ENCODE data around the gene ZNF845.
"Not testable (repeated sequence)": the region's sequence is repeated elsewhere in the genome, so short reads cannot be mapped to it uniquely, and the experiment has no call there.

ZNF845 gene

DNA sequence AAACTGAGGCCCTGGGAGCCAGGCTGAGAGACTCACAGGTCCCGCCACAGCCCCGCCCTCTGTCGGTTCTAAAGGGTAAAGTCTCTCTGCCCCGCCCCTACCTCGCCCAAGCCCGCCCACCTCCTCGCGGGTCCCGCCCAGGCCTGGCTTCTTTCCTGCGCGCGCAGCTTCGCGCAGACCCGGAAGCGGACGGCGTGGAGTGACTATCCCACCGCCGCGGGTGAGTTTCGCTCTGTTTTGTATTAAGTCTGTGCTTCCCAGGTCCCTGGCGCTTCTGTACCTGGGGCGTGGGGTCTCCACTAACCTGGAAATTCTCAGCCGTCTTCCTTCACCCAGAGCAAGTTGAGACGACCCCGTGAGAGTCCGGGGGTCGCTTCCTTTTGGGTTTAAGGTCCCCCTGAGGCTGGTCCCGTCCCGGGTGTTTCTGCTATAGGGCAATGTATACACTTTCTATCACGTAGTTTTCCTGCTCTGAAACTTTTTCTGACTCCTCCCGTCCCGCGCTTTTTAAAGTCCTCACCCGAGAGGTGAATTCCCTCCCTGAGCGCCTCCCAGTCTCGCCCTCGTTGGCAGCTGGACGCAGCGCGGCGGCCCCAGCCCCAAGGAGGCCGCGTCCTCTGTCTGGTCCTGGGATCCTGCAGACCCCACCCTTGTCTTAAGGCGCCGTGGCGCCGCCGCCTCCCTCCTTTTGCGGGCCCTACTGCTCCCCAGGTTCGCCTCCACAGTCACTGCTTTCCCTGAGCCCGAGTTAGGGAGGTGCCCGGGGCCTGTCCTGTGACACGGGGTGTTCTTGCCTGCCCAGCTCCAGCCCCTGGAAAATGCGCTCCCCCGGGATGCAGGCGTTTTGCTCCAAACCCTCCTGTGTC is 61.7 kb downstream of the ZNF845 start, which contains the start of gene ZNF765:
ZNF765 (plus strand) TSS at position 176 of the 866 bp plus-strand sequence. CDS start 2,867 bp downstream, outside the sequence.
- 0 out of 2 replicates have a peak, but pooled peaks cover 4% of the 10 kb centered on the region for H3K4me1 ChIP-seq (ENCODE audit: control insufficient read depth, low read length)
- H3K36me3 ChIP-seq (ENCODE audit: control insufficient read depth, low read length): peaks cover 17% of the 10 kb centered on the region
- peaks cover 6% of the 10 kb centered on the region; the same call in 1 of the 2 replicates for H3K9me3 ChIP-seq (ENCODE audit: control insufficient read depth, insufficient read depth, low read length)
- TF ChIP-seq EZH2phosphoT487 (IDR thresholded peaks at IDR 0.05; ENCODE audit: borderline replicate concordance, low read length): no peak
- TF ChIP-seq, protein P1, sequence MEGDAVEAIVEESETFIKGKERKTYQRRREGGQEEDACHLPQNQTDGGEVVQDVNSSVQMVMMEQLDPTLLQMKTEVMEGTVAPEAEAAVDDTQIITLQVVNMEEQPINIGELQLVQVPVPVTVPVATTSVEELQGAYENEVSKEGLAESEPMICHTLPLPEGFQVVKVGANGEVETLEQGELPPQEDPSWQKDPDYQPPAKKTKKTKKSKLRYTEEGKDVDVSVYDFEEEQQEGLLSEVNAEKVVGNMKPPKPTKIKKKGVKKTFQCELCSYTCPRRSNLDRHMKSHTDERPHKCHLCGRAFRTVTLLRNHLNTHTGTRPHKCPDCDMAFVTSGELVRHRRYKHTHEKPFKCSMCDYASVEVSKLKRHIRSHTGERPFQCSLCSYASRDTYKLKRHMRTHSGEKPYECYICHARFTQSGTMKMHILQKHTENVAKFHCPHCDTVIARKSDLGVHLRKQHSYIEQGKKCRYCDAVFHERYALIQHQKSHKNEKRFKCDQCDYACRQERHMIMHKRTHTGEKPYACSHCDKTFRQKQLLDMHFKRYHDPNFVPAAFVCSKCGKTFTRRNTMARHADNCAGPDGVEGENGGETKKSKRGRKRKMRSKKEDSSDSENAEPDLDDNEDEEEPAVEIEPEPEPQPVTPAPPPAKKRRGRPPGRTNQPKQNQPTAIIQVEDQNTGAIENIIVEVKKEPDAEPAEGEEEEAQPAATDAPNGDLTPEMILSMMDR (IDR thresholded peaks at IDR 0.05; ENCODE audit: low read depth, low read length, poor library complexity, severe bottlenecking): no peak
- H3K27me3 ChIP-seq (ENCODE audit: control insufficient read depth, low read length): no peaks in the 10 kb centered on the region
- no peaks in the 10 kb centered on the region for H4K20me1 ChIP-seq (ENCODE audit: control insufficient read depth, insufficient read depth, low read depth, low read length)
- H3K4me2 ChIP-seq (ENCODE audit: low read length): peak within 1 kb of the TSS; percentile 90
- H3F3A ChIP-seq (ENCODE audit: control insufficient read depth, insufficient read depth): no peaks in the 10 kb centered on the region
- no peaks in the 10 kb centered on the region for H3K9me2 ChIP-seq (replicated peaks; ENCODE audit: control insufficient read depth, low read length)
- H3K79me2 ChIP-seq (ENCODE audit: control insufficient read depth, low read length): peaks cover 20% of the 10 kb centered on the region
- no peak within 1 kb of the TSS for H3K27ac ChIP-seq (ENCODE audit: low read depth, low read length)
- H3K4me3 ChIP-seq (ENCODE audit: low read length): peak within 1 kb of the TSS; percentile 85

DNA sequence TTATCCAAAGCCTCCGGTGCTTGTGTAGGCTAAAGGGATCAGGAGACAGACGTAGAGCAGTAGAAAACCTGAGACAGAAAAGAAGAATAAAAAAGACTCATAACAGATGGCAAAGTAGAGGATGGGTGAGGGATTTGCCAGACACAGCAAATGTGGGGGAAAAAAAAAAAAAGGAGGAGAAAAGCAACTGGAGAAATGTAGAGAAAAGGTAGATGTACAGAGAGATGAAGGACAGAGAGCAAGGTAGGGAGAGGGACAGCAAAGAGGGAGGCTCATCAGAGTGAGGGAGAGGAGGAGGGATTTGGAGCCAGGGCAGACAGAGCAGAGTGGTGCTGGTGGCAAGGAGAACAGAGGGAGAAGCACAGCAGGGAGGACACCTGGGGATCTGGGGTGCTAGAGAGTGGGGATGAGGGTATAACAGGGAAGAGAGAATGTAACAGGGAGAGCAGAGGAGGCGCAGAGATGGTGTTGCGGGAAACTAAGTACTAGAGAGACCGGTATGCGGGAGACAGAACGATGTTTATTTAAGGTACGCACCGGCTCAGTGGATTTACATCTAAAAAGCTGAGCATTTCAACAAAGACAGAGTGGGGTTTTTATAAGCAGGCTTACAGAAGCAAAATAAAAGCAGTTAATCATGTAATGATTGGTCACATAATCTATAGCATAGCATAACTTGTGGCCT is 62.4 kb downstream of the ZNF845 start:
- Histone ChIP-seq H3K4me3 (ENCODE audit: low read length) (peak overlapping the region; percentile 85), H3K79me2 (ENCODE audit: control insufficient read depth, low read length) (peaks cover 20% of the 10 kb centered on the region), H3K36me3 (ENCODE audit: control insufficient read depth, low read length) (peaks cover 23% of the 10 kb centered on the region), H3K4me2 (ENCODE audit: low read length) (peak overlapping the region; percentile 90)
- H3K4me1 ChIP-seq (ENCODE audit: control insufficient read depth, low read length); H3K27me3 ChIP-seq (ENCODE audit: control insufficient read depth, low read length); H3F3A ChIP-seq (ENCODE audit: control insufficient read depth, insufficient read depth); H3K9me2 ChIP-seq (replicated peaks; ENCODE audit: control insufficient read depth, low read length); H4K20me1 ChIP-seq (ENCODE audit: control insufficient read depth, insufficient read depth, low read depth, low read length); H3K9me3 ChIP-seq (ENCODE audit: control insufficient read depth, insufficient read depth, low read length); H3K27ac ChIP-seq (ENCODE audit: low read depth, low read length): not testable (repeated sequence)

DNA sequence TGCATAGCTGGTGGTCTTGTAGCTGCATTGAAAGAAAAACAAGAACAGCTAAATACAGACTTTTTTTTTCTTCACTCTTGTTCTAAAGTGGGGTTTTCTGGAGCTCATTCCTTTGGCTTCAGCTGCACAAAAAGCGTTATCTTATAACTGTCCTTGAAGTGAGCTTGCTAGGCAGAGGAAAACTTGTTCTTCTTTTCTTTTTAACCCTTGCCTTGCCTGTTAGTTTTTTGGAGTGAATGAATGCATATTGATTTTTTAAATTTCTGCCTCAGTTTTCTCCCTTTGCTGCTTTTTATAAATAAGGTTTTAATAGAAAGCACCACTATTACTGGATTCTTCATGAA is 62.9 kb downstream of the ZNF845 start:
- no peaks in the 10 kb centered on the region for H3F3A ChIP-seq (ENCODE audit: control insufficient read depth, insufficient read depth)
- peak overlapping the region; percentile 85; the same call in 1 of the 2 replicates for H3K4me3 ChIP-seq (ENCODE audit: low read length)
- H3K4me2 ChIP-seq (ENCODE audit: low read length): peak overlapping the region; percentile 90; the same call in 1 of the 2 replicates
- no peaks in the 10 kb centered on the region for H3K9me2 ChIP-seq (replicated peaks; ENCODE audit: control insufficient read depth, low read length)
- H3K9me3 ChIP-seq (ENCODE audit: control insufficient read depth, insufficient read depth, low read length): peaks cover 4% of the 10 kb centered on the region; the same call in 1 of the 2 replicates
- peaks cover 20% of the 10 kb centered on the region for H3K79me2 ChIP-seq (ENCODE audit: control insufficient read depth, low read length)
- no peaks in the 10 kb centered on the region for H4K20me1 ChIP-seq (ENCODE audit: control insufficient read depth, insufficient read depth, low read depth, low read length)
- no peaks in the 10 kb centered on the region for H3K27me3 ChIP-seq (ENCODE audit: control insufficient read depth, low read length)
- H3K27ac ChIP-seq (ENCODE audit: low read depth, low read length): no peak overlapping the region
- H3K36me3 ChIP-seq (ENCODE audit: control insufficient read depth, low read length): peaks cover 24% of the 10 kb centered on the region
- no peak for TF ChIP-seq EZH2phosphoT487 (IDR thresholded peaks at IDR 0.05; ENCODE audit: borderline replicate concordance, low read length)
- TF ChIP-seq, protein P1 (IDR thresholded peaks at IDR 0.05; ENCODE audit: low read depth, low read length, poor library complexity, severe bottlenecking): no peak
- 0 out of 2 replicates have a peak, but pooled peaks cover 4% of the 10 kb centered on the region for H3K4me1 ChIP-seq (ENCODE audit: control insufficient read depth, low read length)

DNA sequence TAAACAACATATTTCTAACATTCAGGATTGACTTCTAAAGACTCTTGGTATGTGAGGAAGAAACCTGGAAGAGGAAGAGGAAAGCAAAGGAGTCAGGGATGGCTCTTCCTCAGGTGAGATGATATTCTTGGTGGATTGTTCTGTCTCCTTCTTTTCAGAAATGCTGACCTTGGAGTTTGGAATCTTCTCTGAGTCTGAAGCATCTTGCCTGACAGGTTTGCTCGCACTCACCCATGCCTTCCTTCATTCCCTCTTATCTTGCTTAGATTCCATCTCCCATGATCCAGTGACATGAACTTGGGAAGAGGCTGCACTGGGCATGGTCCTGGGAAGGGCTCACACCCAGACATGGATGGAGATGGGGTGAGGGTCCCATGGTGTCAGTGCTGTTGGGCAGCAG is 64.4 kb downstream of the ZNF845 start:
- not testable (repeated sequence) for H3K27ac ChIP-seq (ENCODE audit: low read depth, low read length); H3K4me1 ChIP-seq (ENCODE audit: control insufficient read depth, low read length); H3K9me3 ChIP-seq (ENCODE audit: control insufficient read depth, insufficient read depth, low read length); H3K4me2 ChIP-seq (ENCODE audit: low read length); H3F3A ChIP-seq (ENCODE audit: control insufficient read depth, insufficient read depth); H3K9me2 ChIP-seq (replicated peaks; ENCODE audit: control insufficient read depth, low read length); H4K20me1 ChIP-seq (ENCODE audit: control insufficient read depth, insufficient read depth, low read depth, low read length); H3K27me3 ChIP-seq (ENCODE audit: control insufficient read depth, low read length); H3K4me3 ChIP-seq (ENCODE audit: low read length)
- Histone ChIP-seq H3K36me3 (ENCODE audit: control insufficient read depth, low read length) (peaks cover 32% of the 10 kb centered on the region), H3K79me2 (ENCODE audit: control insufficient read depth, low read length) (peaks cover 20% of the 10 kb centered on the region)

All from DOHH2 (cell line).